C4-2B (cell line): Measurements from ENCODE around the gene SYTL3.
"Not testable (repeated sequence)": the region's sequence is repeated elsewhere in the genome, so short reads cannot be mapped to it uniquely, and the experiment has no call there.

ENCODE experiments used
- H3K27ac ChIP-seq: fragments of 450-650 bp; 2 replicates; pipeline ENCODE4 v1.5.1; 2017
- CTCF ChIP-seq: fragments of 450-650 bp; conservative IDR thresholded peaks from 2 replicates; pipeline ENCODE4 v1.5.1; 2017; ENCODE audit warnings: mild to moderate bottlenecking
- ZFX ChIP-seq: fragments of 450-650 bp; IDR thresholded peaks from 2 replicates; pipeline ENCODE4 v1.6.1; 2017

SYTL3 gene

DNA sequence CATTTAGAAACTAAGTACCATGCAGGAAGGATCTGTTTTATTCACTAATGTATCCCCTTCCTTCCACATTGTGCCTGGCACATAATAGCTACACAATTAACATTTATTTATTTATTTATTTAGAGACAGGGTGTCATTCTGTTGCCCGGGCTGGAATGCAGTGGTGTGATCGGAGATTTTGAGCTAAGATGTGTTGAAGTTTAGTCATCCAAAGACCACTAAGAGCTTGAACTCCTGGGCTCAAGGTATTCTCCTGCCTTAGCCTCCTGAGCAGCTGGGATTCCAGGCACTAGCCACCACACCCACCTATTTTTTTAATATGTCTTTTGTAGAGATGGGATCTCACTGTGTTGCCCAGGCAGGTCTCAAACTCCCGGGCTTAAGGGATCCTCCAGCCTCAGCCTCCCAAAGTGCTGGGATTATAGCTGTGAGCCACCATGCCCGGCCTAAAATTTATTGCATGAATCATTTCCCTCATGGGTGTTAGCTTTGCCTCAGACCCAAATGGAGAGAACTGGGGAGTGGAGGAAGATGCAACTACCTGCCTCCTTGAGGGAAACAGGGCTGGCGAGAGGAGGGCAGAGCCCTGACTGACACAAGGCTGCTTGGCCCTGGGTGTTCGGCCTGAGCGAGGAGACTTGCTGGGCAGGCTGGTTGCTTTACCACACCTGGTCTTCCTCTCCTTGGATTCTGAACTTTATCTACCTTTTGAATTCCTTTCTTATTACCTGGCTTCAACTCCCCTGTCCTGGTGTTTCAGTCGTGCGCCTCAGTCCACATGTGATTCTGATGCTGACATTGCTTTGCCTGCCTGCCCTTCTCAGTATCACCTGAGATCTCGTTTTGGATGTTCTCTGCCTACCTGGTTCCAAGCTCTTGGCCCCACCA lies 3.6 kb upstream of the SYTL3 start:
- H3K27ac ChIP-seq: no peak overlapping the region
- TF ChIP-seq ZFX (no peak), CTCF (no peak)

DNA sequence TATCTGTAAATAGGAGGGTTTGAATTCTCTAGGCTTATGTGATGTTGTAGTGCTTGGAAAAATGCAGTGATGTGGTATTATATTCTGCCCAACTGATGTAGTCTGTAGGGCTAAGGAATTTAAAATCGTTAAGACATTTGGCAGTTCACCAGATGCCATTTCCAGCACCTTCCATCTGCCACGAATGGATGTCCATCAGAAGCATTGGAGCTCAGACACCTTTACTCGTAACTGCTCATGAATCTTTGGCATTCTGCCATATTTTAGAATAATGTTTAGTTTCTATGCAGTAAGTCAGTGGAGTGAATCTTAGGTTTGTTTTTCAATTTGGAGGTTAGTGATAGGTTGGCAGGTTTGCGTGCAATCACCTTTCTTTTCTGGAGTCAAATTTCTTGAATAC lies 2.4 kb upstream of the SYTL3 start:
- TF ChIP-seq ZFX (no peak), CTCF (no peak)
- no peak overlapping the region for H3K27ac ChIP-seq

DNA sequence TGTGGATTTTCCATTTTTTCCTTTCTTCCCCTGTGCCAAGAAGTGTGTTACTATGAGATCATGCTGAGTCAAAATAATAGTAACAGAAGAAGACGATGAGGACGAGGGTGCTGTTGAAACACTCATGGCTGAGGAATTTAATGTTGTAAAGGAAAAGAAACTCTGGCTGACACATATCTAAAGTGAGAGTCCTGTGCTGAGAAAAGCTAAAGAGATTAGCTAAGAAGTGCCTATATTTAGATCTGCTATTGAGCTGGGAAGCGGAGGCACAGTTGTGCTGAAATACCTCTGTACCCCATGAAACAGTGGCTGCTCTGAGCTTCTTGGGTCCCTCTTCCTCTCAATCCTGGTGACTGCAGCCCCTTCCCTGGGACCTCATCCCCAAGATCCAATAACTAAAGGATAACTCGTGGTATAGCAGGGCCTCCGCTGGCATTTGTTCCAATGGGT lies 1.1 kb upstream of the SYTL3 start:
- TF ChIP-seq ZFX (no peak), CTCF (no peak)
- no peak overlapping the region for H3K27ac ChIP-seq

GRCh38 chr6:158651981-158652737 lies 2.3 kb downstream of the SYTL3 start:
- not testable (repeated sequence) for H3K27ac ChIP-seq

- H3K27ac ChIP-seq: no peak overlapping the region
- no peak for TF ChIP-seq ZFX
- TF ChIP-seq CTCF: no peak
Measured at GRCh38 chr6:158653577-158654354, 3.9 kb downstream of the SYTL3 start.

GRCh38 chr6:158654498-158654897 lies 4.6 kb downstream of the SYTL3 start:
- no peak for TF ChIP-seq CTCF
- no peak for TF ChIP-seq ZFX
- no peak overlapping the region for H3K27ac ChIP-seq

GRCh38 chr6:158654960-158655489 lies 5.2 kb downstream of the SYTL3 start:
- H3K27ac ChIP-seq: no peak overlapping the region
- no peak for TF ChIP-seq CTCF
- TF ChIP-seq ZFX: no peak
